ENCODE results near the gene AK9. TPM values are rescaled to one million over a fixed set of nuclear protein-coding genes. Genes with fewer than 3 reads are reported as not detected.

The AK9 gene
- polyA plus RNA-seq, 1 donor from 2014 or later = 27.7 TPM

GRCh38 chr6:109449795-109450673, 241.0 kb downstream of the AK9 start:
- no peak overlapping the region for H3K4me2 ChIP-seq (ENCODE audit: low read length)
- TF ChIP-seq MXI1 (conservative IDR thresholded peaks at IDR 0.05; ENCODE audit: poor library complexity, severe bottlenecking) = no peak
- TF ChIP-seq, protein P1, sequence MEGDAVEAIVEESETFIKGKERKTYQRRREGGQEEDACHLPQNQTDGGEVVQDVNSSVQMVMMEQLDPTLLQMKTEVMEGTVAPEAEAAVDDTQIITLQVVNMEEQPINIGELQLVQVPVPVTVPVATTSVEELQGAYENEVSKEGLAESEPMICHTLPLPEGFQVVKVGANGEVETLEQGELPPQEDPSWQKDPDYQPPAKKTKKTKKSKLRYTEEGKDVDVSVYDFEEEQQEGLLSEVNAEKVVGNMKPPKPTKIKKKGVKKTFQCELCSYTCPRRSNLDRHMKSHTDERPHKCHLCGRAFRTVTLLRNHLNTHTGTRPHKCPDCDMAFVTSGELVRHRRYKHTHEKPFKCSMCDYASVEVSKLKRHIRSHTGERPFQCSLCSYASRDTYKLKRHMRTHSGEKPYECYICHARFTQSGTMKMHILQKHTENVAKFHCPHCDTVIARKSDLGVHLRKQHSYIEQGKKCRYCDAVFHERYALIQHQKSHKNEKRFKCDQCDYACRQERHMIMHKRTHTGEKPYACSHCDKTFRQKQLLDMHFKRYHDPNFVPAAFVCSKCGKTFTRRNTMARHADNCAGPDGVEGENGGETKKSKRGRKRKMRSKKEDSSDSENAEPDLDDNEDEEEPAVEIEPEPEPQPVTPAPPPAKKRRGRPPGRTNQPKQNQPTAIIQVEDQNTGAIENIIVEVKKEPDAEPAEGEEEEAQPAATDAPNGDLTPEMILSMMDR (IDR thresholded peaks at IDR 0.05; ENCODE audit: poor library complexity, severe bottlenecking) = no peak
- no peak for TF ChIP-seq EP300 (conservative IDR thresholded peaks at IDR 0.05; ENCODE audit: poor library complexity, severe bottlenecking)
- no peak for TF ChIP-seq POLR2AphosphoS5 (IDR thresholded peaks at IDR 0.05)
- TF ChIP-seq SMC3 (conservative IDR thresholded peaks at IDR 0.05; ENCODE audit: poor library complexity) = no peak
- TF ChIP-seq, protein P2, sequence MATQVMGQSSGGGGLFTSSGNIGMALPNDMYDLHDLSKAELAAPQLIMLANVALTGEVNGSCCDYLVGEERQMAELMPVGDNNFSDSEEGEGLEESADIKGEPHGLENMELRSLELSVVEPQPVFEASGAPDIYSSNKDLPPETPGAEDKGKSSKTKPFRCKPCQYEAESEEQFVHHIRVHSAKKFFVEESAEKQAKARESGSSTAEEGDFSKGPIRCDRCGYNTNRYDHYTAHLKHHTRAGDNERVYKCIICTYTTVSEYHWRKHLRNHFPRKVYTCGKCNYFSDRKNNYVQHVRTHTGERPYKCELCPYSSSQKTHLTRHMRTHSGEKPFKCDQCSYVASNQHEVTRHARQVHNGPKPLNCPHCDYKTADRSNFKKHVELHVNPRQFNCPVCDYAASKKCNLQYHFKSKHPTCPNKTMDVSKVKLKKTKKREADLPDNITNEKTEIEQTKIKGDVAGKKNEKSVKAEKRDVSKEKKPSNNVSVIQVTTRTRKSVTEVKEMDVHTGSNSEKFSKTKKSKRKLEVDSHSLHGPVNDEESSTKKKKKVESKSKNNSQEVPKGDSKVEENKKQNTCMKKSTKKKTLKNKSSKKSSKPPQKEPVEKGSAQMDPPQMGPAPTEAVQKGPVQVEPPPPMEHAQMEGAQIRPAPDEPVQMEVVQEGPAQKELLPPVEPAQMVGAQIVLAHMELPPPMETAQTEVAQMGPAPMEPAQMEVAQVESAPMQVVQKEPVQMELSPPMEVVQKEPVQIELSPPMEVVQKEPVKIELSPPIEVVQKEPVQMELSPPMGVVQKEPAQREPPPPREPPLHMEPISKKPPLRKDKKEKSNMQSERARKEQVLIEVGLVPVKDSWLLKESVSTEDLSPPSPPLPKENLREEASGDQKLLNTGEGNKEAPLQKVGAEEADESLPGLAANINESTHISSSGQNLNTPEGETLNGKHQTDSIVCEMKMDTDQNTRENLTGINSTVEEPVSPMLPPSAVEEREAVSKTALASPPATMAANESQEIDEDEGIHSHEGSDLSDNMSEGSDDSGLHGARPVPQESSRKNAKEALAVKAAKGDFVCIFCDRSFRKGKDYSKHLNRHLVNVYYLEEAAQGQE (IDR thresholded peaks at IDR 0.05; ENCODE audit: borderline replicate concordance) = no peak
- H4K20me1 ChIP-seq (ENCODE audit: insufficient read depth) = no peaks in the 10 kb centered on the region
- H3K27ac ChIP-seq (ENCODE audit: low read length) = no peak overlapping the region
- H3K9ac ChIP-seq (ENCODE audit: low read length) = no peak overlapping the region
- no peaks in the 10 kb centered on the region for H3K27me3 ChIP-seq (ENCODE audit: insufficient read depth, low read depth, low read length)
- H3K4me3 ChIP-seq (ENCODE audit: low read length) = no peak overlapping the region
- H3K79me2 ChIP-seq (replicated peaks; ENCODE audit: insufficient read depth, low read length) = peaks cover 8% of the 10 kb centered on the region
- no peak overlapping the region for H2AFZ ChIP-seq (ENCODE audit: low read depth, low read length)
- peaks cover 5% of the 10 kb centered on the region for H3K36me3 ChIP-seq (ENCODE audit: insufficient read depth, low read length)
- H3F3A ChIP-seq (ENCODE audit: insufficient read depth, low read length, poor library complexity, severe bottlenecking) = no peaks in the 10 kb centered on the region
- H3K9me3 ChIP-seq (ENCODE audit: low read length) = no peaks in the 10 kb centered on the region
- H3K9me2 ChIP-seq (ENCODE audit: insufficient read depth, low read length) = no peaks in the 10 kb centered on the region

DNA sequence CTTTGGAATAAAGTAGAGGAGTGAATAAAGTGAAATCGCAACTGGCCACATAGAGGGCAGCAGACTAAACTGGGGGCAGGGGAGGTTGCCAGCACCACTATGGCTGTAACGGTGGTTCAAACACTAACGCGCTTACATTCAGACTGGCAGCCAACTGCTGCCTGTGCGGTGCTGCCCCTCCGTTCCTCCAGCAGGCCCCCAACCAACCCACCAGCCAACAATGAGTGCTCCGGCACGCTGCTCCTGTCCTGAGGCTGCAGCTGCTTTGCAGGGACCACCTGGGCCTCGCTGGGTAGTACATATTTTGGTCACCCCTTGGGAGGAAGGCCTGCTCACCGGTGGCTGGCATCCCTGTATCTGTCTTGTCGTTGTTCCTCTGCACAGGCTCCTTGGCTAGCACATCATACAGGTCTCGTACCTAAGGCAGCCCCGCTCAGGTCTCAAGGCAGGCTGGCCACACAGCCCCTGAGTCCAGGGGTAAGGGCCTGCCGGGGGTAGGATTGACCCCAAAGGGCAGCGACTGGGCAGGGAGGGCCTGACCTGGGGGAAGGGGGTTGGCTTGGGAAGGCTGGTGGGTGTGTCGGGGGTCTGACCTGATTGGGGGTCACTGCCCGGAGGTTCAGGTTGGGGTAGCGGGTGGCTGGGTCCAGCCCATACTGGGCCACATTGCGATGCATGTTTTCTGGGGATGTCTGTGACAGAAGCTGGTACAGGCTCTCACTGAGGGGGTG, 241.8 kb downstream of the AK9 start:
- H3K9me3 ChIP-seq (ENCODE audit: low read length) = no peaks in the 10 kb centered on the region

More for the DNA sequence above, 241.8 kb downstream of the AK9 start:
- no peak overlapping the region for H3K9ac ChIP-seq (ENCODE audit: low read length)
- H3K79me2 ChIP-seq (replicated peaks; ENCODE audit: insufficient read depth, low read length) = peaks cover 3% of the 10 kb centered on the region
- H3K4me3 ChIP-seq (ENCODE audit: low read length) = no peak overlapping the region
- no peaks in the 10 kb centered on the region for H4K20me1 ChIP-seq (ENCODE audit: insufficient read depth)
- H3K36me3 ChIP-seq (ENCODE audit: insufficient read depth, low read length) = peaks cover 5% of the 10 kb centered on the region
- H3K4me2 ChIP-seq (ENCODE audit: low read length) = no peak overlapping the region
- no peaks in the 10 kb centered on the region for H3K27me3 ChIP-seq (ENCODE audit: insufficient read depth, low read depth, low read length)
- no peaks in the 10 kb centered on the region for H3F3A ChIP-seq (ENCODE audit: insufficient read depth, low read length, poor library complexity, severe bottlenecking)
- TF ChIP-seq RAD21 (conservative IDR thresholded peaks at IDR 0.05) = no peak
- TF ChIP-seq SMC3 (conservative IDR thresholded peaks at IDR 0.05; ENCODE audit: poor library complexity) = no peak
- H3K9me2 ChIP-seq (ENCODE audit: insufficient read depth, low read length) = no peaks in the 10 kb centered on the region
- no peak overlapping the region for H2AFZ ChIP-seq (ENCODE audit: low read depth, low read length)
- H3K27ac ChIP-seq (ENCODE audit: low read length) = no peak overlapping the region

Measured in neural cell (in vitro differentiated cells).